CD4-positive, alpha-beta T cell treated with Interleukin-15 for 1 hour (primary cell): Measurements from ENCODE around the gene UTP11.
"Not testable (repeated sequence)": the region's sequence is repeated elsewhere in the genome, so short reads cannot be mapped to it uniquely, and the experiment has no call there.

ENCODE experiments used
- DNase-seq: peaks from one replicate; pipeline ENCODE4 v3.0.0-alpha.2; 2020

The UTP11 gene

GRCh38 chr1:38028105-38028591 is 15.6 kb downstream of the UTP11 start:
- DNase-seq, result no peak

- no peak for DNase-seq
Observed at GRCh38 chr1:38028671-38029070, 16.1 kb downstream of the UTP11 start.

- no peak for DNase-seq
Observed at GRCh38 chr1:38029081-38029681, 16.6 kb downstream of the UTP11 start.

- peak; percentile 39 for DNase-seq
Observed at GRCh38 chr1:38029685-38030511, 17.4 kb downstream of the UTP11 start.

- DNase-seq, result no peak
Observed at GRCh38 chr1:38030596-38031512, 18.3 kb downstream of the UTP11 start.

DNA sequence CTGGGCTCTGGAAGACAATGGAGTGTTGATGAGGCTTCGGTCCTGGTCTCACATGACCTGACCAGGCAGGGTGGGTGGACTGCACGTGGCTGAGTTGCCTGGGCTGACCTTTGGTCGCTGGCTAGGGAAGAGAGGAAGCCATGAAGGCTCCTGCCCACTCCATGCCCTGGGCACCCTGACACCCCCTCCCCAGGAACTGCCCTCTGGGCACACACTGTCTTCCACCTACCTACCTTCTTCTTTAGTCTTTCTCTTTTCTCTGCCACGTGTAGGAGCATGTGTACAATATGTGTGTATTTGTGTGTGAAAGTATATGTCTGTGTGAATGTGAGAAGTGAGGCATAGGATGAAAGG is 19.0 kb downstream of the UTP11 start:
- DNase-seq, result no peak

GRCh38 chr1:38032992-38033391 is 20.5 kb downstream of the UTP11 start:
- DNase-seq, result not testable (repeated sequence)

GRCh38 chr1:38034871-38035270 is 22.3 kb downstream of the UTP11 start:
- DNase-seq, result no peak

DNA sequence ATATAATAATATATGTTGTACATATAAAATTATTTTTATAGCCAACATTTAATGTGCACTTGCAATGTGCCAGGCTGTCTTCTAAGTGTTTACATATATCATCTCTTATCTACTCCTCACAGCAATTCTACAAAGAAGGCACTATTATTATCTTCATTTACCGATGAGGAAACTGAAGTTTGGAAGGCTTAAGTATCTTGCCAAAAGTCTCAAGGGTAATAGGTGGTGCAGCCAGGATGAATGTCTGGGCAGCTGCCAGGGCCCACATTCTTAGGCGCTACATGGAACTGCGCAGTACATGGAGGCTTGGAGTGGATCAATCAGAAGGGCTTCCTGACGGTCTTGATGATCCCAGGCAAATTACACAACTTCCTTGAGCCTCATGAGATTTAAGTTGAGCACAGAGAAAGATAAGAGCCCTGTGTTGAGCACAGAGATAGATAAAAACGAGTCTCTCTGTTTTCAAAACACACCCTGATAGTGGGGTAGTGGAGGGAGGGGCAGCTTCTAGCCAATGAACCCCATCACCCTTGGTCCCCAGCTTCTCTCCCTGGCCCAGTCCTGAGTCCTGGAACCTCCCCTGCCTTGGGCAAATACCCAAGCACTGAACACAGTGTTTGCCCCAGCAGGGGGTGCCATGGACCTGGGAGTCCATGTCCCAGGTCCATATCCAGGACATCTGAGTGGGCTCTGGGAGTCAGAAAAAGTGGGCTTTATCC is 24.8 kb downstream of the UTP11 start:
- peak; percentile 14 for DNase-seq

DNA sequence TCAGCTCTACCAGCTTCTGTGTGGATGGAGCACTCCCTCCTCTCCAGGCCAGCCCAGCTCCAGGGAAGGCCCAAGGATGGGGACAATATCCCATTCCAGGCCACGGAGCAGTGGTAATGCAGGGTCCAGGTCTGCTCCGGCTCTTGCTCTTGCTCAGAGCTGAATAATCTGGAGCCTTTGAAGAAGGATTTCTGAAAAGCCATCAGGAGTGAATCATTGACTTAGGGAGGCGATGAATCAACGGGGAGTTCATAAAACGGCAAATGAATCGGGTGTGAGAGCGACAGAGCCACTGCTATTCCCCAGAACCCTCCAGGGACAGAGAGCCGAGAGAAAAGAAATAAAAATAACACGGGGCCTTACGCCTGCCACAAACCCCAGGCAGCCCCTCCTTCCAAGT is 26.3 kb downstream of the UTP11 start:
- no peak for DNase-seq

DNA sequence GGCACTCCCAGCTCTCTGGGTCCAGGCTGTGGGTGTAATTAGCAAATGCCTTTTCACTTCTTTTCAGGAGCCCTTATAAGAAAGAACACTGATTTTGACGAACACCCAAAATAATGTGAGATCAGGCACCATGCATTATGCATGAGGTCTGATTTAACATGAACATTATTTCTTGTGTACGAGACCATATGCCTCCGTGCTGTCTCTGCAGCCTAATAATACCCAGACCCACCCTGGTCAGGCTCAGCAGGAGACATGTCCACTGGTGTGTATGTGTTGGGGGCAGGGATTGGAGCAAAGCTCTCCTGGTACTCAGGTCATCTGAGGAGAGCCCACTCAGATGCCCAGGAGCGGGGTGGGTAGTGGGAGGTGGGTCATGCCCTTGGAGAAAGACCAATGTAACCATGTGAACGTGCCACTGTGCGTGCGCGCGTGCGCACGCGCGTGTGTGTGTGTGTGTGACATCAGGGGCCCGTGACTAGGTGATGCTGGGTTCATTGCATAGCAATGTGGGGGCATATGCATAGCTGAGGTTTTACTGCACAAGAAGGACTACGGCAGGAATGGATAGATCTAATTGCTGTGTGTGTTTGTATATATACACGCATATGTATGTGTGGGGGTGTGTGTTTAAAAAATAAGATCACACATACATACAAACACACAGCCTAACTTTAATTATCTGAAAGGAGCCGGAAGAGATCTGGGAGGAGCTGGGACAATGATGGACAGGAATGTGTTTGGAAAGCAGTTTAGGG is 27.0 kb downstream of the UTP11 start:
- DNase-seq, result no peak

DNA sequence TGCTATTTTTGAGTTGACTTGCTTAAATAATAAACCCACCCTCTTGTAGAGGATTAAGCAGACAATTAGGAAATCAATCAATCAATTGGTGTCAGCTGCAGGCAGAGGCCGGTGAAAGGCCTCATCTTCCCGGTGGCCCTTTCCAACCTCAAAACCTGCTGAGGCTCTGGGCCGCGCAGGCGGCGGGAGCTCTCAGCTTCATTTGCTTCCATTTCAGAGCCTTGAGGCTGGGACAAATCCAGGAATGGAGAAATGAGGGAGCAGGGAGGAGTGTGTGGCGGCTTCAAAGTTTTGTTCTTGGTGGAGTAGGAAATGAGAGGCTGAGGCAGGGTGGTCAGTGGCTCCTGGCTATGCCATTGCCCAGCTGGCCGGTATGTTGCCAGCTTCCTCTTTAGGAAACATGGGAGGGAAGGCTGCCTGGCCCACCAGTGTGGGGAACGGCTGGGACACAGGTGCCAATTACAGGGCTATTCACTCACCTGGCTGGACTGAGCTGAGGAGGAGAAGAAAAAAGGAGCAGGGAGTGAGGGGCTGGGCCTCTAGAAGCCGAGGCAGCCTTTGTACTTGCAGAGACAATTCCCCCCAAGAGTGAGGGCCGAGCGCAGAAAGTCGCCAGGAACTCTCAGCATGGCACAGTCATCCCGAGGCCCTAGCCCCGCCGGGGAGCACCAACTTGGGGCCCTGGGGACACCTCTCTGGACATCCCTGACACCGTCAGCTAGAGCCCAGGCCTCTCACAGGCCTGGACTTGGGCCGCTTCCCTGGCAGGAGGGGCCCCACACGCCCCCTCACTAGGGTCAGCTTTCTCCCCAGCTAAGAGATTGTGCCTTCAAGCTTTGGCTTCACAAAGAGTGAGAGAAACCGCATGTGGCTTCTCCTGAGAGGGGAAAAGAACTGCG is 29.7 kb downstream of the UTP11 start:
- DNase-seq, result no peak

DNA sequence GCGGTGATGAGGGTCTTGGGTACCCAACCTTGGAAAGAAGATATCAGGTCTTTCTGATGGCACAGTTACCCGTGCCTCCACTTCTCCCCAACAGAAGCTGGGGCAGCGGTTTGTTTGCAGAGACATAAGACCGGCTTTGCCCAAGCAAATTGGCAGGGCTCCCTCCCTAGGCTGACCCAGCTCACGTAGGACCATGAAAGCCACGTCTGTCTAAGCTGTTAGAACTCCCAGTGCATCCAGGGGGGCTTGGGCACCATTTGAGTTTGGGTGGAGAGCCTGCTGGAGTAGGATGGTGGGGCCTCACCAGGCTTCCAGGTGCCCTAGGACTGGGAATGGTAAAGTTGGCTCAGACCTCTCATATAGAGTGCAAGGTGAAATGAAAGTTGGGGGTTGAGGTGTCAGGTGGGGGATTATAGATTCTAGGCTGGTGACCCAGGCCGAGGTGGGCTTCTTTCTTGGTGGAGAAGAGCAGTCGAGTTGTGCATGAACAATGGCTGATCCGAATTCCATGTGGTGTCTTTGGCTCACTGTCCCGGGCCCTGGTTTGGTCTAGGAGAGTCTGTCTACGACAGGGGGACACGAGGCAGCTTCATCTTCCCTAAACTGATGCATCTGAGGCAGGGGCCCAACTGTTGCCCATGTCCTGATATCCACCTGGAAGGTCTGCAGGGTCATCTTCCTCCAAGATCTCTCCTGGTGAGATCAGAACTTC is 30.7 kb downstream of the UTP11 start:
- DNase-seq, result no peak

DNA sequence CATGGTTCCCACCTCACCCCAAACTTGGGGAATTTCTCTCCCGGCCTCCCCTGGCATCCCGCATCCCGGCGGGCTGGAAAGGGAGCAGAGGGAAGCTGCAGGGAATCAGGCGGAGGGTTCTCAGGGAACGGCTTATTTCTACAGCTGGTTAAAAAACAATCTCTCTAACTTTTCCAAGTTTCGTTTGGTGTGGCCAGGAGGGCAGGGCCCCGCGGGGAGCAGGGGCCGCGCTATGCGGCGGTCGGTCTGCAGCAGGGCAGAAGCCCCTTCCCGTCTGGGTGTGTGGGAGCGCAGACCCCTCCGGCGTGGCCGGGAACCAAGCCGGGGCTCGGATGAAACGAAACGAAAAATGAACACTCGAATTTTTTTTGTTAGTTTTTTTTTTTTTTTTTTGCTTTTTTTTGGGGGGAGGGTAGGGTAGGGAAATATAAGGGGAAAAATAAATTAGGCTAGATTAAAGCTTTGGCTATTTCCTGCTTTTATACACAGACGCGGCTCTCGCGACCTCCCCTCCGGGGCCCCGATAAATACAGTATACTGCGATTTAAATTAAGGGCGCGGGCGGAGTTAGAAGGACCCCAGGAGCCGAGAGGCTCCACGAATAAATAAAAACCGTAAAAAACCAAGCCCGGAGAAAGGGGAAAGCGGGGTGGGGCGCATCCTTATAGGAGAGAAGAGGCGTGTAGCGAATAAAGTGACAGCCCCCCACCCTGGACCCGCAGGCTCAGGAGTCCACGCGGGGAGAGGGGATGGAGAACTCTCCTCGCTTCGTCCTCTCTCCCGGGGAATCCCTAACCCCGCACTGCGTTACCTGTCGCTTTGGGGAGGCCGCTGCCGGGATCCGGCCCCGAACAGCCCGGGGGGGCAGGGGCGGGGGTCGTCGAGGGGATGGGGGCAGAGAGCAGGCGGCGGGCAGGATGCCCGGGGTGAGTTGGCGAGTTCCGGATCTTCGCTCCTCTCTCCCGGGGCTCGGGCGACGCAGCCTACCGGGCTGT is 32.0 kb downstream of the UTP11 start:
- no peak for DNase-seq

- DNase-seq, result no peak
Observed at GRCh38 chr1:38045401-38046332, 33.1 kb downstream of the UTP11 start.

GRCh38 chr1:38046333-38046883 is 33.9 kb downstream of the UTP11 start, which contains the start of gene POU3F1:
Gene POU3F1 (minus strand): TSS chr1:38046793. CDS start chr1:38046743, 50 bp downstream.
- no peak for DNase-seq
